PFSK-1 (cell line): Measurements from ENCODE around the gene TMEM238L.

ENCODE experiments used
- POLR2AphosphoS5 ChIP-seq: IDR thresholded peaks from 2 replicates; pipeline ENCODE4 v1.6.1; 2012; ENCODE audit warnings: low read depth, mild to moderate bottlenecking, control low read depth, low read length, moderate library complexity
- REST ChIP-seq, 2 experiments: IDR thresholded peaks; 2 replicates each; pipeline versions ENCODE4 v1.6.1 to v1.8.0; 2011 to 2012; ENCODE audit warnings: low read depth in 2 of 2, low read length in 2 of 2, control low read depth in 1 of 2, inconsistent platforms in 1 of 2, mild to moderate bottlenecking in 1 of 2, moderate library complexity in 1 of 2; ENCODE audit not compliant: insufficient read depth in 1 of 2
- SIN3A ChIP-seq: IDR thresholded peaks from 2 replicates; pipeline ENCODE4 v1.6.1; 2012; ENCODE audit warnings: mild to moderate bottlenecking, low read length, moderate library complexity, borderline replicate concordance; ENCODE audit not compliant: insufficient read depth
- TAF1 ChIP-seq: IDR thresholded peaks from 2 replicates; pipeline ENCODE4 v1.6.1; 2012; ENCODE audit warnings: low read length, control low read depth, borderline replicate concordance; ENCODE audit not compliant: insufficient read depth

- TF ChIP-seq TAF1 (no peak), REST (IDR thresholded peaks at IDR 0.05; ENCODE audit: insufficient read depth in 1 of 2, low read depth in 2 of 2, low read length in 2 of 2) (no peak), SIN3A (no peak), POLR2AphosphoS5 (no peak)
Measured at GRCh38 chr17:10761281-10761680, 42.6 kb downstream of the TMEM238L start.
